ENCODE measurements around the gene HBM.
A peak's percentile ranks its signal among the peaks of the same experiment; 100 is the strongest.
"Not testable (repeated sequence)": the region's sequence is repeated elsewhere in the genome, so short reads cannot be mapped to it uniquely, and the experiment has no call there.

The HBM gene

DNA sequence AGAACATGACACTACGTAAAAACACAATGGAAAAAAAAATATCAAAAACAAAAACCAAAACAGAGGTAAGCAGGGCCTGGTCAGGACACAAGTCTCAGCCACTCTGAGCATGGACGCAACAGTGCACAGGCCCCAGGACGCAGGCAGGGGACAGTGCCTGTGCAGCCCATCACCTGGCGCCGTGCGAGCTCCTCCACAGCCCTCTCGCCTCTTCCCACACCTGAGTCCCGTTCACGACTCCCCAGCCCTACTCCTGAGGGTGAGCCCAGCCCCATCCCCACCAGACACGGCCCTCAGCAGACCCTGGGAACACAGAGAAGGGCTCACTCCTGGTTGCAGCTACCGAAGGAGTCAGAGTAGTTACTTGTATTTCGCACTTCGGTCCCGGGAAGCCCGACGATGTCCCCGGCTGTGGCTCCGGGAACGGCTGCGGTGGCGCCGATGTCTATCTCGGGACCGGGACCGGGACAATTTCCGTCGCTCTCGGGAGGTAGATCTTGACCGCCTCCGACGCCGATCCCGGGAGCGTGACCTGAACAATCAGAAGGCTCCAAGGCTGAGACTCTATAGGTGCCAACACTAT is 23.9 kb downstream of the HBM start:
- no peak for TF ChIP-seq Cebpa-rat (IDR thresholded peaks at IDR 0.05)
- Histone ChIP-seq H3K9ac (no peak overlapping the region), H3K4me1 (no peaks in the 10 kb centered on the region), H3K4me2 (no peak overlapping the region), H3K27ac (no peak overlapping the region), H3K4me3 (no peak overlapping the region), H3K36me3 (peaks cover 87 to 88% (median 88%) of the 10 kb centered on the region in 11 experiments), H4K20me1 (peaks cover 5 to 91% (median 88%) of the 10 kb centered on the region in 11 experiments; a peak in 21 of 22 replicates), H3K9me3 (replicated peaks in 1 of 11) (no peaks in the 10 kb centered on the region), H3K27me3 (no peaks in the 10 kb centered on the region)

DNA sequence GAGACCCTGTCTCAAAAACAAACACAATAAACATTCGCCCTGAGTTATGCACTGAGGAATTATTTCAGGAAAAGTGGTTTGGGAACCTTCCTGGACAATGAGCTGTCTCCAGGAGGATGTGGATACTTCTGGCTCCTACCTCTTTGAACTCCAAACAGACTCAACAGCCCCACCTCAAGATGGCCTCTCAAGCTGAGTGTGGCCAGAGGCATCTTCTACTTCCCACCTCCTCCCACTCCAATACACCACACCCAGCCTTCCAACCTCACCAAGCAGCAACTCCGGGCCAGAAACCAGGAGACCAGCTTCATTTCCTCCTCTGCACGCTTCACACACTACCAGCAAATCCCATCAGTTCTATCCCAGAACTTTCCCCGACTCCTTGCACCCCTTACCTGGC is 26.1 kb downstream of the HBM start:
- no peak for TF ChIP-seq Cebpa-rat (IDR thresholded peaks at IDR 0.05)
- peaks cover 98 to 99% (median 98%) of the 10 kb centered on the region in 11 experiments for H3K36me3 ChIP-seq

DNA sequence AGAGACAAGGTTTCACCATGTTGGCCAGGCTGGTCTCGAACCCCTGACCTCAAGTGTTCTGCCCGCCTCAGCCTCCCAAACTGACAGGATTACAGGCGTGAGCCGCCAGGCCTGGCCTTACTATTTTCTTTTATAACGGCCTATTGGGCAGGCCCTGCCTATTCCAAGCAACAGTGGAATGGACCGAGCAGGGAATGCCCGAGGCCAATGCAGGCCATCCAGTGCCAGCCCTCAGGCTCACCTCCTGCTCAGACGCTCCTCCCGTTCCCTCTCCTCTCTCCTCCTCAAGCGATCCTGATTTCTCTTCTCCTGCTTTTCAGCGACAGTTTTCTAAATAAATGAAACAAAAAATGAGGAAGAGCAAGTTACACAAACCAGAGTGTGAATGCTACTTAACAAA is 26.9 kb downstream of the HBM start:
- no peak overlapping the region for H3K4me3 ChIP-seq
- peaks cover 100% of the 10 kb centered on the region in 11 experiments for H3K36me3 ChIP-seq
- H3K27ac ChIP-seq = no peak overlapping the region
- H4K20me1 ChIP-seq = peaks cover 5 to 100% (median 99%) of the 10 kb centered on the region in 11 experiments; a peak in 21 of 22 replicates
- H3K9ac ChIP-seq = no peak overlapping the region
- no peak overlapping the region for H3K4me2 ChIP-seq
- TF ChIP-seq Cebpa-rat (IDR thresholded peaks at IDR 0.05) = no peak
- H3K4me1 ChIP-seq = no peaks in the 10 kb centered on the region
- no peaks in the 10 kb centered on the region for H3K27me3 ChIP-seq
- H3K9me3 ChIP-seq (replicated peaks in 1 of 11) = no peaks in the 10 kb centered on the region

More for the DNA sequence above, 26.1 kb downstream of the HBM start:
- no peak overlapping the region for H3K9ac ChIP-seq
- H3K9me3 ChIP-seq (replicated peaks in 1 of 11) = no peaks in the 10 kb centered on the region
- no peak overlapping the region for H3K4me3 ChIP-seq
- peaks cover 5 to 99% (median 98%) of the 10 kb centered on the region in 11 experiments; a peak in 21 of 22 replicates for H4K20me1 ChIP-seq
- H3K27me3 ChIP-seq = no peaks in the 10 kb centered on the region
- no peak overlapping the region for H3K27ac ChIP-seq
- no peaks in the 10 kb centered on the region for H3K4me1 ChIP-seq
- H3K4me2 ChIP-seq = no peak overlapping the region

GRCh38 chr16:193441-193840 is 27.7 kb downstream of the HBM start:
- H3K4me2 ChIP-seq = no peak overlapping the region
- no peaks in the 10 kb centered on the region for H3K4me1 ChIP-seq
- no peak overlapping the region for H3K27ac ChIP-seq
- H3K27me3 ChIP-seq = no peaks in the 10 kb centered on the region
- H3K9ac ChIP-seq = no peak overlapping the region
- H3K9me3 ChIP-seq (replicated peaks in 1 of 11) = no peaks in the 10 kb centered on the region
- H3K4me3 ChIP-seq = no peak overlapping the region
- TF ChIP-seq Cebpa-rat (IDR thresholded peaks at IDR 0.05) = no peak
- H4K20me1 ChIP-seq = peaks cover 5 to 100% (median 99%) of the 10 kb centered on the region in 11 experiments; a peak in 21 of 22 replicates
- peaks cover 100% of the 10 kb centered on the region in 11 experiments for H3K36me3 ChIP-seq

- Histone ChIP-seq H3K4me3 (no peak overlapping the region), H3K9ac (peak overlapping the region in 1 of 11 experiments; percentile 6; a peak in 2 of 22 replicates), H3K9me3 (replicated peaks in 1 of 11) (no peaks in the 10 kb centered on the region), H3K27ac (no peak overlapping the region), H3K4me2 (no peak overlapping the region), H3K36me3 (peaks cover 100% of the 10 kb centered on the region in 11 experiments), H3K4me1 (no peaks in the 10 kb centered on the region), H4K20me1 (peaks cover 5 to 100% (median 99%) of the 10 kb centered on the region in 11 experiments; a peak in 21 of 22 replicates), H3K27me3 (no peaks in the 10 kb centered on the region)
- no peak for TF ChIP-seq Cebpa-rat (IDR thresholded peaks at IDR 0.05)
These were observed 28.7 kb downstream of the HBM start for GRCh38 chr16:194516-194915.

GRCh38 chr16:200388-200787 is 34.6 kb downstream of the HBM start:
- no peak overlapping the region for H3K4me2 ChIP-seq
- no peak overlapping the region for H3K9ac ChIP-seq

DNA sequence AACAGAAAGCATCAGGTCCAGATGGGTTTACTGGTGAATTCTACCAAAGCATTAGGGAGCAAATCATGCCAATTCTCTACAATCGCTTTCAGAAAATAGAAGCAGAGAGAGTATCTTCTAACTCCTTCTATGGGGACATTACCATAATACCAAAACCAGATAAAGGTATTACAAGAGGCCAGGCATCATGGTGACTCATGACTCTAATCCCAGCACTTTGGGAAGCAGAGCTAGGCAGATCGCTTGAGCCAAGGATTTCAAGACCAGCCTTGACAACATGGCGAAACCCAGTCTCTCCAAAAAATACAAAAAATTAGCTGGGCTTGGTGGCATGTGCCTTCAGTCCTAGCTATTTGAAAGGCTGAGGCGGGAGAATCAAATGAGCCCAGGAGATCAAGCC is 37.5 kb downstream of the HBM start:
- H3K4me3 ChIP-seq = no peak overlapping the region
- H4K20me1 ChIP-seq = peaks cover 9 to 98% (median 93%) of the 10 kb centered on the region in 11 experiments; a peak in 21 of 22 replicates
- H3K4me2 ChIP-seq = no peak overlapping the region
- TF ChIP-seq Cebpa-rat (IDR thresholded peaks at IDR 0.05) = no peak
- peaks cover 94 to 99% (median 98%) of the 10 kb centered on the region in 11 experiments for H3K36me3 ChIP-seq
- no peak overlapping the region for H3K27ac ChIP-seq
- H3K9me3 ChIP-seq (replicated peaks in 1 of 11) = no peaks in the 10 kb centered on the region
- H3K4me1 ChIP-seq = no peaks in the 10 kb centered on the region
- H3K27me3 ChIP-seq = no peaks in the 10 kb centered on the region
- no peak overlapping the region for H3K9ac ChIP-seq

More at GRCh38 chr16:200388-200787, 34.6 kb downstream of the HBM start:
- no peaks in the 10 kb centered on the region for H3K27me3 ChIP-seq
- H3K4me3 ChIP-seq = no peak overlapping the region
- H3K27ac ChIP-seq = no peak overlapping the region
- no peak for TF ChIP-seq Cebpa-rat (IDR thresholded peaks at IDR 0.05)
- peaks cover 94 to 99% (median 98%) of the 10 kb centered on the region in 11 experiments for H3K36me3 ChIP-seq
- H3K4me1 ChIP-seq = no peaks in the 10 kb centered on the region
- H4K20me1 ChIP-seq = peaks cover 0 to 98% (median 93%) of the 10 kb centered on the region in 11 experiments; a peak in 21 of 22 replicates
- H3K9me3 ChIP-seq (replicated peaks in 1 of 11) = no peaks in the 10 kb centered on the region

DNA sequence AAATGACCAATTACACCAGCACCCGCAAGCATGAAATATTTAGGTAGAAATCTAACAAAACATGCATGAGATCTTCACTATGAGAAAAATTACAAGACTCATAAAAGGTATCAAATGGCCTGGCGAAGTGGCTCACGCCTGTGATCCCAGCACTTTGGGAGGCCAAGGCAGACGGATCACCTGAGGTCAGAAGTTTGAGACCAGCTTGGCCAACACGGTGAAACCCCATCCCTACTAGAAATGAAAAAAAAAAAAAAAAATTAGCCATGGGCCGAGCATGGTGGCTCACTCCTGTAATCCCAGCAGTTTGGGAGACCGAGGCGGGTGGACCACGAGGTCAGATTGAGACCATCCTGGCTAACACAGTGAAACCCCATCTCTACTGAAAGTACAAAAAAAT is 38.3 kb downstream of the HBM start:
- H3K4me1 ChIP-seq; H3K9ac ChIP-seq; H3K4me3 ChIP-seq; H3K27me3 ChIP-seq; H3K4me2 ChIP-seq; H3K27ac ChIP-seq; H3K9me3 ChIP-seq (replicated peaks in 1 of 11): not testable (repeated sequence)
- Histone ChIP-seq H3K36me3 (peaks cover 94 to 99% (median 98%) of the 10 kb centered on the region in 11 experiments), H4K20me1 (peaks cover 17 to 98% (median 93%) of the 10 kb centered on the region in 11 experiments; a peak in 21 of 22 replicates)

DNA sequence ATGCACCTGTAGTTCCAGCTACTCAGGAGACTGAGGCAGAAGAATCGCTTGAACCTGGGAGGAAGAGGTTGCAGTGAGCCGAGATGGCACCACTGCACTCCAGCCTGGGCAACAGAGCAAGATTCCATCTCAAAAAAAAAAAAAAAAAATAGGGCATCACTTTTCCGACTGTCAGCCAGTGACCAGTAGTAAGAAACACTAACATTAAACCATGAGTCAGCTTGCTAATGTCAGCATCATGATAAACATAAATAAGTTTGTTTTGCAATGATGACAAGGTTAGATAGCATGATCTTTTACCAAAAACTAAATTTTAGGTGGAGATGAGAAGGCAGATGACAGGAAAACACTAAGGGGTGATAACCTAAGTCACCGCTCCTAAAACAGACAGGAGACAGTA is 43.6 kb downstream of the HBM start:
- Histone ChIP-seq H3K36me3 (peaks cover 100% of the 10 kb centered on the region in 11 experiments), H3K4me1 (peaks cover 0 to 11% (median 9%) of the 10 kb centered on the region in 10 experiments; a peak in 9 of 20 replicates), H4K20me1 (peaks cover 67 to 100% (median 100%) of the 10 kb centered on the region in 11 experiments; a peak in 21 of 22 replicates)
- not testable (repeated sequence) for H3K27me3 ChIP-seq; H3K9ac ChIP-seq; H3K9me3 ChIP-seq (replicated peaks in 1 of 11); H3K4me2 ChIP-seq; H3K27ac ChIP-seq; H3K4me3 ChIP-seq

DNA sequence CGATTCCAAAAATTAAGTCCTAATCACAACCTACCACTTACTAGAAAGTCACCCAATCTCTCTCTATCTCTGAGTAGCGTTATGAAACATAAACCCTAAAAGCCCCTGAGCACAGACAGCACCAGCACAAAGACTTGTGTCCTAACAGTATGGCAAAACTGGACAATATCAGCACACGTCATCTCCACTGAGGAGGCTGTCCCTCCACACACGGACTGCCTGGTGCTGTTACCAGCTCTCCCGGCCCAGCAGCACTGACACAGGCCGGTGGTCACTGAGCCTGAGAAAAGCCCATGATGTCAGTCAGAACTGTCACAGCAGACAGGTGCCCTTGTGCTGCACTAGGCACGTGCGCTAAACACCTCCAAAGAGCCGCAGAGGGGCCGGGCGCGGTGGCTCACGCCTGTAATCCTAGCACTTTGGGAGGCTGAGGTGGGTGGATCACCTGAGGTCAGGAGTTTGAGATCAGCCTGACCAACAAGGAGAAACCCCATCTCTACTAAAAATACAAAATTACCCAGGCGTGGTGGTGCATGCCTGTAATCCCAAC is 45.9 kb downstream of the HBM start:
- H3K9ac ChIP-seq; H3K4me2 ChIP-seq; H3K9me3 ChIP-seq (replicated peaks in 1 of 11); H3K4me3 ChIP-seq; H3K27ac ChIP-seq; H3K27me3 ChIP-seq: not testable (repeated sequence)
- peaks cover 0 to 11% (median 9%) of the 10 kb centered on the region in 10 experiments; a peak in 9 of 20 replicates for H3K4me1 ChIP-seq
- peaks cover 100% of the 10 kb centered on the region in 11 experiments for H3K36me3 ChIP-seq
- peaks cover 82 to 100% (median 100%) of the 10 kb centered on the region in 11 experiments; a peak in 21 of 22 replicates for H4K20me1 ChIP-seq

All from BLaER1 treated with 17β-estradiol and CSF1 and Interleukin-3, amounts not matched to agents 10 nM and 100 nM (cell line).